ENCODE measurements around the gene LIN7A. TPM values are rescaled to one million over a fixed set of nuclear protein-coding genes. Genes with fewer than 3 reads are reported as not detected.

Gene LIN7A
- total RNA-seq = 4.1 and 26.8 TPM in 2 replicates

GRCh38 chr12:80937391-80938238 is at the start of gene LIN7A:
TSS of gene LIN7A (minus strand) at chr12:80937934. CDS start at chr12:80937722, 212 bp downstream.

Other genes with a start within 250 kb of the LIN7A start
- not detected in 2 replicates for gene MYF6, start 230.3 kb downstream of the LIN7A start, total RNA-seq
- gene MYF5, start 221.0 kb downstream of the LIN7A start, total RNA-seq = not detected in 2 replicates
- gene ACSS3, start 140.1 kb upstream of the LIN7A start, total RNA-seq = 3.2 and 18.0 TPM in 2 replicates